ENCODE results near the gene LGALS4.
"Not testable (repeated sequence)": the region's sequence is repeated elsewhere in the genome, so short reads cannot be mapped to it uniquely, and the experiment has no call there.

The LGALS4 gene

DNA sequence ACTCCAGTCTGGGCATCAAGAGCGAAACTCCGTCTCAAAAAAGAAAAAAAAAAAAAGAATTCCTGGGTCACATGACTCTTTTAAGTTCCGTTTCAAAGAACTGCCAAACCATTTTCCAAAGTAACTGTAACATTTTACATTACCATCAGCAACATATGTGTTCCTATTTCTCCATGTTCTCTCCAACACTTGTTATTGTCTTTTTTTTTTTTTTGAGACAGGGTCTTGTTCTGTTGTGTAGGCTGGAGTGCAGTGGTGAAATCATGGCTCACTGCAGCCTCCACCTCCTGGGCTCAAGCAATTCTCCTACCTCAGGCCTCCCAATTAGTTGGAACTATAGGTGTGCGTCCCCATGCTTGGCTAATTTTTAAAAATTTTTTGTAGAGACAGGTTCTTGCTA is 17.2 kb downstream of the LGALS4 start:
- DNase-seq (ENCODE audit: low read depth): no peak

DNA sequence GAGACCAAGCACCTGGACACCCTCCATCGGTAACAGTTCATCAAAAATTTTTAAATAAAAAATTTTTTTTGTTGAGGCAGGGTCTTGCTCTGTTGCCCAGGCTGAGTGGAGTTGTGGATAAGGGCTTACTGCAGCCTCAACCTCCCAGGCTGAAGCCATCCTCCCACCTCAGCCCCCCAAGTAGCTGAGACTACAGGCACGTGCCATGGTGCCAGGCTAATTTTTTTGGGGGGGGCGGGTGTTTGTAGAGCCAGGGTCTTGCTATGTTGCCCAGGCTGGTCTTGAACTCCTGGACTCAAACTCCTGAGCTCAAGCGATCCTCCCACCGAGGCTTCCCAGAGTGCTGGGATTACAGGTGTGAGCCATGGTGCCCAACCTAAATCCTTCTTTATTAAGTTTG is 19.1 kb downstream of the LGALS4 start:
- DNase-seq (ENCODE audit: low read depth): no peak

DNA sequence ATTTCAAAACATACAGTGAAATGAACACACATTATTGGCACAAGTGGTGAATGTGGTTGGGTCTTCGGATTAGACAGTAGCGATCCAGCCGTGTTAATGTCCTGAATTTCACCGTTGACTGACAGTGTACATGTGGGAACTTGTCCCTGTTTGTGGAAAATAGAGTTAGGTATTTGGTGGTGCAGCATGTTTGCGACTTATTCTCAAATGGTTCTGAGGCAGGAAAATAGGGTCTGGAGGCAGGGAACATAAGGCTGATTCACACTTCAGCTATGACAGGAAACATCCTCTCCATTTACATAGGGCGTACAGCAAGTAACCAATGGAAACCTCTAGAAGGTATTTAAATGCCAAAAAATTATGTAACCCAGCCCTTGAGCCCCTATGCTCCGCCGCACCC is 19.6 kb downstream of the LGALS4 start:
- no peak for DNase-seq (ENCODE audit: low read depth)

DNA sequence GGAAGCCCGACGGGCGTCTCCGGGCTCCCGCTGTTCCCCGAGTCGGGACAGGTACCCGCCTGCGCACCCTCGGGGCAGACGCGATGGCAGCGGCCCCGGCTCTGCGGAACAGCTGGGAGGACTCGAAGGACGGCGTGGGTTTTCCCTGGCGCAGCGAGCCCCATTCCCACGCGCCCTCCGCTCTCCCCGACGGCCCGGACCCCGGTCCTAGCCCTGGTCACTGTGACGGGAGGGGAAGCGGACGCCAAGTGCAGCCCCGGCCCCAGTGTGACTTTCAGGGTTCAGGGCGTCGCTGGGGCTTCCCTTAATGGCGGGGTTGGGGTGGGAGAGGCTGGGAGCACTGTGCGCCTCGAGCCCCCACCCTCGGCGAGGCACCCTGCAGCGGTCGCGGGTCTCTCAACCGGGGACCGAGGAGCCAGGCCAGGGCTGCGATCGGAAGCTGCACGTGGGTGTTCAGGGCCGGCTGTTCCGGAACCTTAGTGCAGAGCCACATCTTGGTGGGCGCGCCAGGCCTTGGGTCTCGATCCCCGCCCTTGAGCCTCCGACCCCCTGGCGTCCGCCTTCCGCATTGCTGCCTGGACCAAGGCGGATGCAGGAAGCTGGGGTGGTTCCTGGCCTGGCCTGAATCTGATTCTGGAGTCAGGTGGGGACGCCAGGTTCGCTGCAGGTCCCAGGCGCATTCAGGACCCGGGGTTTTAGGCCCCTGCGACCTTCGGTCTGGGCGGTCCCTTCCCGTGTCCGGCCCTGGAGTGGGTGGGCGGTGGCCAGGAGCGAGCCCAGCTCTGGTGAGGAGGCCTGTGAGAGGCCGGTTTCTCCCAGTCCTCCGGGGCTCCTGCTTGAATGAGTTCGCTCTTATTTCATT is 20.3 kb downstream of the LGALS4 start:
- DNase-seq (ENCODE audit: low read depth): no peak

DNA sequence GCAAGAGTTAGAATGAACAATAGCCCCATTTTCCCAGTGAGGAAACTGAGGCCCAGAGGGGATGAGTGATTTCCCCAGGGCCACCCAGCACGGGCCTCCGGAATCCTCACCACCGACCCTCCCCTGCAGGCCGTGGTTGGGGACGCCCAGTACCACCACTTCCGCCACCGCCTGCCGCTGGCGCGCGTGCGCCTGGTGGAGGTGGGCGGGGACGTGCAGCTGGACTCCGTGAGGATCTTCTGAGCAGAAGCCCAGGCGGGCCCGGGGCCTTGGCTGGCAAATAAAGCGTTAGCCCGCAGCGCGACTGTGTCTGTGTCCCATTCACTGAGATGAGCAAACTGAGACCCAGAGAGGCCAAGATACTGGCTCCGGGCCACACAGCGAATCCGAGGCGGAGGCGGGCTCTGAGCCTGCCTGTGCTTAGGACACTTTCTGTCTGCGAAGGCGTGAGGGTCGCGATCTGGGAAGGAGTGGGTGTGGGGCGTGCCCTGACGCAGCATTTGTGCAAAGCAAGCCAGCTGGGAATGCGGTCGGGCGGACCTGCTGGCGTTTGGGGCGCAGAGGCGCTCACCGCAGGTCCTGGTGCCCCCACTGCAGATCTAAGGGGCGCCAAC is 21.2 kb downstream of the LGALS4 start:
- DNase-seq (ENCODE audit: low read depth): not testable (repeated sequence)

DNA sequence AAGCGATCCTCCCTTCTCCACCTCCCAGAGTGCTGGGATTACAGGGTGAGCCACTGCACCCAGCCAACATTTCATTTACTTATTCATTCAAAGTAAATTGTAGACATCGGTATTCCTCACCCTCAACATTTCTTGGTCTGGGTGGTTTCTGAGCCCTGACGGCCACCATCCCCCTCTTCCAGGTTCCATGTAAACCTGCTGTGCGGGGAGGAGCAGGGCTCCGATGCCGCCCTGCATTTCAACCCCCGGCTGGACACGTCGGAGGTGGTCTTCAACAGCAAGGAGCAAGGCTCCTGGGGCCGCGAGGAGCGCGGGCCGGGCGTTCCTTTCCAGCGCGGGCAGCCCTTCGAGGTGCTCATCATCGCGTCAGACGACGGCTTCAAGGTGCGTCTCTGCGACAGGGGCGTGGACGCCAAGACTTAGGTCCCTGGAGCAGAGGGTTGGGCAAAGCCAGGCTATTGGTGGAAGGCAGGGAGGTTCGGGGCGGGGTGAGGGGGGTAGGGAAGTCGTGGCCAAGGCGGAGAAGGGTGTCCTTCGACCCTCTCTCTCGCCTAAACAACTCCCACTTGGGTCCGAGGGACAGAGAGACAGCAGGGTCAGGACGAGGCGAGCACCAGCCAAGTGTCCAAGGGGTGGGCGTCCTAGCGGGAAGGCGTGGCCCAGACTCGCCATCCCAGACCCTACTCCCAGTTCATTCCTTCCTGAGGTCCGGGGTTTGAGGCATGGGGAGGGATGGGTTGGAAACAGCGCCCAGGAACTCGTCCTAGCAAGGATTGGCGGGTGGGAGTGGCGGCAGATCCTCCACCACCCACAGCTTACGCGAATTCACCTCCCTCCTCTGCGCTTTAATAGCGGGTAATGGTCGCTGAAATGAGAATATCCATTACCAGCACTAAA is 22.0 kb downstream of the LGALS4 start:
- DNase-seq (ENCODE audit: low read depth): not testable (repeated sequence)

DNA sequence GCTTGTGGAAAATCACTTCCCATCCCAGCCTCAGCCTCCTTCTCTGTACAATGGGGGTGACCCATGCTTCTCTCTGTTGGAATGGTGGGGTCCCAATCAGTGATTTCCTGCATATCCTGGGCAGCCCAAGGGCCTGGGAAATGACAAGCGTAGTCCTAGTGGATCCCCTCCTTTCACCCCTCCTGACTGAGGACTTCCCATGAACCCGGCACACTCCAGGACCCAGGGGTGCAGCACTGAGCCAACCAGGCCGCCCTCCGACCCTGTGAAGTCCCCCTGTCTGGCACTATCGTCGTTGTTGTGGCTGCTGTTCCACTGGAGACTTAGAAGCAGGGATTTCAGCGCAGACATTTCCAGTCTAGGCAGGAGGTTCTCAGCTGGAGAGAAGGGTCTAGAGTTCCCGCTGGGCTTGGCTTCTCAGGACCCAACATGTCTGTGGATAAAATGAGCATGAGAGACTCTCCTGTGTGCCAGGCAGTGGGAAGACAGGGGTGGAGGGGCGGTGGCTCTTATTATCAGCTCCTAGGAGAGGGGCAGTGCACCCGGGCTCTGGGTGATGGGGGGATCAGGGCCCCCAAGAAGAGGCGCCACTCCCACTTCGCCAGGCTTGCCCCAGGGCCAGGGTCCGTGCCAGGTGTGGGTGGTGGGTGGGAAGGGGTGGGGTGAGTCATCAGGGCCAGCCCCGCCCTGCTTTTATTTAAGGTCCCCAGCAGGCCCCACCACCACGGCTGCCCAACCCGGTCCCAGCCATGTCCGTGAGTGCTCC is 24.1 kb downstream of the LGALS4 start, which contains the start of gene LGALS7B:
LGALS7B (plus strand) TSS at position 723 of the 766 bp plus-strand sequence; CDS start at position 750, 27 bp downstream.
- DNase-seq (ENCODE audit: low read depth): no peak

DNA sequence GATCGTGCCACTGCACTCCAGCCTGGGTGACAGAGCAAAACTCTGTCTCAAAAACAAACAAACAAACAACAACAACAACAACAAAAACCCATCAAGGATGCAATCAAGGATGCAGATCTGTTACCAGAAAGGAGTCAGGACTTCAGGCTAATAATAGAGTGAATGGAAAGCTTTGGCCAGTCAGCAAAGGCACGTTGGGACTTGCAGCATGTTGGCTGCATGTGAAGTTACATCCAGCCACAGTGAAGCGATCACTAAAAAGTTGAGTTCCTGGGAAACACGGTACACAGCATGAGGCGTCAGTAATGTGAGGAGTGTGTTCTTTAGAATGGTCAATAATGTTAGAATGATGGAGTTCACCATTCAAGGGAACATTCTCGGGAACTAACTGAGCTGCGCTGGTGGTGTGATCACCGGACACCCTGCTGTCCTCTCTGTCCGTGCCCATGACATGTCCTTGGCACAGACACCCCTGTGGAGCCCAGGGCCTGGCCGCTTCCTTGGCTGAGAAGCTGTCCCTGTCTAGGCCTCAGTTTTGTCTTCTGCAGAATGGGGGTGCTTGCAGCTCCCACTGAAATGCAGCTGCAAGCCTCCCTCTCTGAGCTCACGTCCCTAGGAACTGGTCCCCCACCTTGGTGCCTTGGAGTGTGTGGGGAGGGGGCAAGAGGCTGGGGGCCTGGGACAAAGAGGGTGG is 26.0 kb downstream of the LGALS4 start:
- DNase-seq (ENCODE audit: low read depth): no peak

DNA sequence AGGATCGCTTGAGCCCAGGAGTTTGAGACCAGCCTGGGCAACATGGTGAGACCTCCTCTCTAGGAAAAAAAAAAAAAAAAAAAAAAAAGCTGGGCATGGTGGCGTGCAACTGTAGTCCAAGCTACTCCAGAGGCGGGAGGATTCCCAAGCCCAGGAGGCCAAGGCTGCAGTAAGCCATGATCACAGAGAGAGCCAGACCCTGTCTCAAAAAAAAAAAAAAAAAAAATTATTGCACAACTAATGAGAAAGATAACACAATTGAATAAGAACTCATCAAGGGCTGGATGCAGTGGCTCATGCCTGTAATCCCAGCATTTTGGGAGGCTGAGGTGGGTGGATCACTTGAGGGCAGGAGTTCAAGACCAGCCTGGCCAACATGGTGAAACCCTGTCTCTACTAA is 26.7 kb downstream of the LGALS4 start:
- DNase-seq (ENCODE audit: low read depth): not testable (repeated sequence)

DNA sequence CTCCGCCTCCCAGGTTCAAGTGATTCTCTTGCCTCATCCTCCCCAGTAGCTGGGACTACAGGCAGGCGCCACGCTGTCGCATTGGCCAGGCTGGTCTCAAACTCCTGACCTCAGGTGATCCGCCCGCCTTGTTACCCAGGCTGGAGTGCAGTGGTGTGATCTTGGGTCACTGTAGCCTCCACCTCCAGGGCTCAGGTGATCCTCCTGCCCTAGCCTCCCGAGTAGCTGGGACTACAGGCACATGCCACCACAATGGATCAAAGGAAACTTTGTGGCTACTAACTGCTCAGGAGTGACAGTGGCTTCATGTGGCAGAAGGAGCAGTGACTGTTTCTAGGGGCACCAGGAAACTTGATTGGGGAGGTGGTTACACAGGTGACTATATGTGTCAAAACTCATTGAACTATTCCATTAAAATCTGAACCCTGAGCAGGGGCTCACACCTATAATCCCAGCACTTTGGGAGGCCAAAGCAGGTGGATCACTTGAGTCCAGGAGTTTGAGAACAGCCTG is 27.5 kb downstream of the LGALS4 start:
- DNase-seq (ENCODE audit: low read depth): no peak

DNA sequence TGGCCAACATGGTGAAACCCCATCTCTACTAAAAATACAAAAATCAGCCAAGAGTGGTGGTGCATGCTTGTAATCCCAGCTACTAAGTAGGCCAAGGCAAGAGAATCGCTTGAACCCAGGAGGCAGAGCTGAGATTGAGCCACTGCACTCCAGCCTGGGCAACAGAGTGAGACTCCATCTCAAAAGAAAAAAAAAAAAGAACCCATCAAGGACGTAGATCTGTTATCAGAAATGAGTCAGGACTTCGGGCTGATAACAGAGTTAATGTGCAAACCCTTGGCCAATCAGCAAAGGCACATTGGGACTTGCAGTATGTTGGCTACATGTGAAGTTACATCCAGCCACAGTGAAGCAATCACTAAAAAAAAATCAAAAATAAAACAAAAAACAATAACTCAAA is 28.5 kb downstream of the LGALS4 start:
- DNase-seq (ENCODE audit: low read depth): no peak

DNA sequence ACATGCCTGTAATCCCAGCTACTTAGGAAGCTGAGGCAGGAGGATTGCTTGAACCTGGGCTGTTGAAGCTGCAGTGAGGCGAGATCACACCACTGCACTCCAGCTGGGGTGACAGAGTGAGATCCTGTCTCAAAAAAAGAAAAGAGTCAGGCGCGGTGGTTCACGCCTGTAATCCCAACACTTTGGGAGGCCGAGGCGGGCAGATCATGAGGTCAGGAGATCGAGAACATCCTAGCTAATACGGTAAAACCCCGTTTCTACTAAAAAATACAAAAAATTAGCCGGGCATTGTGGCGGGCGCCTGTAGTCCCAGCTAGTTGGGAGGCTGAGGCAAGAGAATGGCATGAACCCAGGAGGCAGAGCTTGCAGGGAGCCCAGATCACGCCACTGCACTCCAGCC is 30.5 kb downstream of the LGALS4 start:
- not testable (repeated sequence) for DNase-seq (ENCODE audit: low read depth)

DNA sequence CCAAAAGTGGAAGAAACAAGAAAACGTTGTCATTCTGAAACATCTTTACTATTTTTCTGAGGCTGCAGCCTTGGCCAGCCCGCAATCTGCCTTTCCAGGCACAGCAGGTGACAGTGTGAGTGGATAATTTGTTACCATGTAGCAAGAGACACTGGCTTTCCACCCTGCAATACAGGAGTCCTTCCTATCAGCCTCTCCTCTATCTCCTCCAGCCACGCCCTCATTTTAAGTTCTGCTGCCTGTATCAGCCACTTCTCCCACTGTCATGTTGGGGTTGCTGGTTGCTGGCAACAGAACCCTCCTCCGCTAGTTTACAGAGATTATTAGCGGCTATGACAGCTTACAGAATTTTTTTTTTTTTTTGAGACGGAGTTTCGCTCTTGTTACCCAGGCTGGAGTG is 31.7 kb downstream of the LGALS4 start:
- DNase-seq (ENCODE audit: low read depth): no peak

DNA sequence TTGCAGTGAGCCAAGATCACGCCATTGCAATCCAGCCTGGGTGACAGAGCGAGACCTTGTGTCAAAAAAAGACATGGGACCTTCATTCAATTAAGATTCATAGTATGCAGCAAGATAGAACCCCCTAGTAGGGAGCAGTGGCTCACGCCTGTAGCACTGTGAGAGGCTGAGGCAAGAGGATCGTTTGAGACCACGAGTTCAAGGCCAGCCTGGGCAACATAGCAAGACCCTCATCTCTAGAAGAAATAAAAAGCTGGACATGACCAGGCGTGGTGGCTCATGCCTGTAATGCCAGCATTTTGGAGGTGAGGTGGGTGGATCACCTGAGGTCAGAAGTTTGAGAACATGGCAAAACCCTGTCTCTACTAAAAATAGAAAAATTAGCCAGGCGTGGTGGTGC is 32.3 kb downstream of the LGALS4 start:
- no peak for DNase-seq (ENCODE audit: low read depth)

DNA sequence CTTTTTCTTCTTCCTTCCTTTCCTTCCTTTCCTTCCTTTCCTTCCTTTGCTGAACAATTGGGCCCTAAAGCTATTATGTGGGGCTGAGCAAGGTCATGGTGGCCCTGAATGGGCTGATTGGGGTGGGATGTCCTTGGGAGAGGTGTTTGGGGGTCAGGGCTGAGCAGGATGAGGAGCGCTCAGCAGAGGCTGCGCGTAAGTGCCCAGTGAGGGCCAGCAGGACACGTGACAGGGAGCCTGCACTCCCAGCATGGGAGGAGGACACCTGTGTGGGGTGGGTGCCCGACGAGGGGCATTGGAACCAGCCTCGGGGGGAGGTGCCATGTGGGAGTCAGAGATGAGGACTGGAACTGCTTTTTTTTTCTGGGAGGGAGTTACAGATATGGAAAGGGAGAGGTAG is 34.0 kb downstream of the LGALS4 start:
- DNase-seq (ENCODE audit: low read depth): no peak

DNA sequence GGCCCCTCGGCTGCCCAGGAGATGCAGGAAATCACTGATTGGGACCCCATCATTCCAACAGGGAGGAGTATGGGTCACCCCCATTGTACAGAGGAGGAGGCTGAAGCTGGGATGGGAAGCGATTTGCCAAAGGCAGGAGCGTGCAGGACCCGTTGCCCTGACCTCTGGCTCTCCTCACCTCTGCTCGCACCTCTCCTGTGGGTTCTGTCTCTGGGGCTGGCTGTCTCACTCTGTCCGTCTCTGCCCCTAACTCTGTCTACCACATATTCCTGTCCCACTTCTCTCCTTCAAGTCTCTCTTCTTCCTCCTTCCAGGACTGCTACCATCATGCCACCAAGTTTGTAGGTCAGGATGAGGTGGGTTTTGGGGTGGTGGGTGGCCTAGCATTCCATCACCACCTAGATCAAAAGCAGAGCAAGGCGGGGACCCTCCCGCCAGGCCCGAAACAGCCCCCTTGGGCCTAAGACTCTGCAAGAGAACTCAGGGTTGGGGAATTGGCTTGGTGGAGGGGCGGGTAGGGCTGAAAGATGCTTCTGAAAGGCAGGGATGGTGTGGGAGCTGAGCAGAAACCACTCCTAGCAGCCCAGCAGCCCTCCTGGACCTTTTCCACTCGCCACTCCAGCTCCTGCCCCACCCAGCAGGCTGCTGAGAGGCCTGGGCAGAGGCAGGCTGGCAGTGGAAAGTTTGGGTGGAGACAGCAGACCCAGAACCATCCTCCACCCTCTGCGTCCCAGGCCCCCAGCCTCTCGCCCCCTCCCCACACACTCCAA is 38.4 kb downstream of the LGALS4 start:
- no peak for DNase-seq (ENCODE audit: low read depth)

DNA sequence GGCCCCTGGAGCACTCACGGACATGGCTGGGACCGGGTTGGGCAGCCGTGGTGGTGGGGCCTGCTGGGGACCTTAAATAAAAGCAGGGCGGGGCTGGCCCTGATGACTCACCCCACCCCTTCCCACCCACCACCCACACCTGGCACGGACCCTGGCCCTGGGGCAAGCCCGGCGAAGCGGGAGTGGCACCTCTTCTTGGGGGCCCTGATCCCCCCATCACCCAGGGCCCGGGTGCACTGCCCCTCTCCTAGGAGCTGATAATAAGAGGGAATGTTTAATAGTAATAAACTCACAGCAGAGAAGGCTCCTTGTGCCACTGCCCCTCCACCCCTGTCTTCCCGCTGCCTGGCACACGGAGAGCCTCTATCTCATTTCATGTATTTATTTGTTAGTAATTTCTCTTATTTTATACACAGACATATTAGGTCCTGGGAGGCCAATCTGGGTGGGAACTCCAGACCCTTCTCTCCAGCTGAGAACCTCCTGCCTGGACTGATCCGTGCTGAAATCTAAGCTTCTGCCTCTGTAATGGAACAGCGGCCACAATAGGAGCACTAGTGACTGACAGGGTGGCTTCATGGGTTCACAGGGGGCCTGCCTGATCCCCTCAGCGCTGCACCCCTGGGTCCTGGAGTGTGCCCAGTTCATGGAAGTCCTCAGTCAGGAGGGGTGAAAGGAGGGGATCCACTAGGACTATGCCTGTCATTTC is 39.1 kb downstream of the LGALS4 start, which contains the start of gene LGALS7:
LGALS7 (minus strand) TSS at position 49 of the 709 bp plus-strand sequence; CDS start at position 24, 25 bp downstream.
- no peak for DNase-seq (ENCODE audit: low read depth)

DNA sequence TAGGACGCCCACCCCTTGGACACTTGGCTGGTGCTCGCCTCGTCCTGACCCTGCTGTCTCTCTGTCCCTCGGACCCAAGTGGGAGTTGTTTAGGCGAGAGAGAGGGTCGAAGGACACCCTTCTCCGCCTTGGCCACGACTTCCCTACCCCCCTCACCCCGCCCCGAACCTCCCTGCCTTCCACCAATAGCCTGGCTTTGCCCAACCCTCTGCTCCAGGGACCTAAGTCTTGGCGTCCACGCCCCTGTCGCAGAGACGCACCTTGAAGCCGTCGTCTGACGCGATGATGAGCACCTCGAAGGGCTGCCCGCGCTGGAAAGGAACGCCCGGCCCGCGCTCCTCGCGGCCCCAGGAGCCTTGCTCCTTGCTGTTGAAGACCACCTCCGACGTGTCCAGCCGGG is 41.2 kb downstream of the LGALS4 start:
- DNase-seq (ENCODE audit: low read depth): not testable (repeated sequence)

DNA sequence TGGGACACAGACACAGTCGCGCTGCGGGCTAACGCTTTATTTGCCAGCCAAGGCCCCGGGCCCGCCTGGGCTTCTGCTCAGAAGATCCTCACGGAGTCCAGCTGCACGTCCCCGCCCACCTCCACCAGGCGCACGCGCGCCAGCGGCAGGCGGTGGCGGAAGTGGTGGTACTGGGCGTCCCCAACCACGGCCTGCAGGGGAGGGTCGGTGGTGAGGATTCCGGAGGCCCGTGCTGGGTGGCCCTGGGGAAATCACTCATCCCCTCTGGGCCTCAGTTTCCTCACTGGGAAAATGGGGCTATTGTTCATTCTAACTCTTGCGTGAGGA is 41.8 kb downstream of the LGALS4 start:
- DNase-seq (ENCODE audit: low read depth): not testable (repeated sequence)

All from GM04503 (cell line).